C4-2B (cell line): ENCODE measurements around the gene TTI1.
"Not testable (repeated sequence)": the region's sequence is repeated elsewhere in the genome, so short reads cannot be mapped to it uniquely, and the experiment has no call there.

Experiments
- H3K27ac ChIP-seq: fragments of 450-650 bp; 2 replicates; pipeline ENCODE4 v1.5.1; 2017
- CTCF ChIP-seq: fragments of 450-650 bp; conservative IDR thresholded peaks from 2 replicates; pipeline ENCODE4 v1.5.1; 2017; ENCODE audit warnings: mild to moderate bottlenecking
- ZFX ChIP-seq: fragments of 450-650 bp; IDR thresholded peaks from 2 replicates; pipeline ENCODE4 v1.6.1; 2017

Gene TTI1

DNA sequence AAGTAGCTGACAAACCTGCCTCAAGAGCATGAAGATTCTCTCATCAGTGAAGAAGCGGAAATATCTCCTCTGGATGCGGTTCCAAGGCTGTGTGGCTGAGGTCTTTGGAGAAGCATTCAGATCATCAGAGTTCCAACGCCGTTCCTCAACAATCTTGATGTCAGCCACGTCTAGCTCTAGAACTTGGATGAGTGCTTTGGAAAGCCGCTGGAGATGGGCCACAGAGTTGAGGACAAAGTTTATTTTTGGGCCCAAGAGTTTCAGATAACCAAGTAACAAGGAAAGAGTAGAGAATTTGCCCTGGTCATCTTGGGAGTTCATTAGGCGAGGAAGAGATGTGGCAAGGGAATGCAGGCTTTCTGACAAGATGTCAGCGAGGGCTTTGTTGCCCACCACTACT, 20.9 kb downstream of the TTI1 start:
- no peak overlapping the region for H3K27ac ChIP-seq
- TF ChIP-seq ZFX (no peak), CTCF (no peak)

GRCh38 chr20:38011696-38012095, 21.6 kb downstream of the TTI1 start:
- TF ChIP-seq ZFX: no peak
- no peak for TF ChIP-seq CTCF

DNA sequence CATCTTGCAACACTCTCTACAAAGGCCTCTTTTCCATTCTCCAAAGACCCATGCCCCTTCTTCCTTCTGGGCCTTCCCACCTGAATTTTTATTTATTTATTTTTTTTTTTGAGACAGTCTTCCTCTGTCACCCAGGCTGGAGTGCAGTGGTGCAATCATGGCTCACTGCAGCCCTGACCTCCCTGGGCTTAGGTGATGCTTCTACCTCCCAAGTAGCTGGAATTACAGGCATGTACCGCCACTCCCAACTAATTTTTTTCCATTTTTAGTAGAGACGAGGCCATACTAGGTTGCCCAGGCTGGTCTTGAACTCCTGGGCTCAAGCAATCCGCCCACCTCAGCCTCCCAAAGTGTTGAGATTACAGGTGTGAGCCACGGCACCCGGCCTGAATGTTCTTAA, 23.8 kb downstream of the TTI1 start:
- H3K27ac ChIP-seq: not testable (repeated sequence)

More at GRCh38 chr20:38011696-38012095, 21.6 kb downstream of the TTI1 start:
- no peak overlapping the region for H3K27ac ChIP-seq

DNA sequence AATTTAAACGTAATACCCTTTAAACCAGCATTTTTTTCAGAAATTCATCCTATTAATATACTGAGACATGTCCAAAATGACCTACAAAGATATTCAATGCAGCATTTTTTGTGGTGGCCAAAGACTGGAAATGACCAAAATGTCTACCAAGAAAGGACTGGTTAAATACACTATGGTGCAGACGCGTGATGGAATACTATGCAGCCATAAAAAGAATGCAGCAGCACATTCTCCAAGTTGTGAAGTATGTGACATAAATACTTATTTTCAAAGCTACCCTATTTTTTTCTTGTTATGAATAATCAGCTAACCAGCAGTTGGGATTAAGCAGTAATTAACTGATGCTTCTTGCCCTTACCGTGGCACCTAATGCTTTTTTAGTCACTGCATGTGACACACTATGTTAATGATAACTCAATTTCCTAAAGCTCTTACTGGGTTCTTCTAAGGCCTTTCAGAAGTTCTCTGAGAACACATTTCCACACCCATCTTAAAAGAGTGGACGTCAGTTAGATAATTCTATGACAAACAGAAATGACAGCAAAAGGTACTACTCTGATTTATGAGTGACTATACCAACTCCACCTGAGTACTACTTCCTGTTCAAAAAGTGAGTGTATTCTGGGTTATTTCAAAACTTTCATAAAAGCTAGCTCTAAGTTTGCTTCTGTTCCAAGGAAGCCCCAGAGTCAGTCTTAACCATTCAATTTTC, 24.9 kb downstream of the TTI1 start:
- no peak for TF ChIP-seq ZFX
- no peak for TF ChIP-seq CTCF
- no peak overlapping the region for H3K27ac ChIP-seq

GRCh38 chr20:38007526-38007925, 25.7 kb downstream of the TTI1 start:
- no peak for TF ChIP-seq ZFX
- TF ChIP-seq CTCF: no peak
- no peak overlapping the region for H3K27ac ChIP-seq

- TF ChIP-seq ZFX (no peak), CTCF (no peak)
- H3K27ac ChIP-seq: no peak overlapping the region
Observed at GRCh38 chr20:38005903-38006302, 27.4 kb downstream of the TTI1 start.

- H3K27ac ChIP-seq: no peak overlapping the region
- no peak for TF ChIP-seq CTCF
- TF ChIP-seq ZFX: no peak
Observed at GRCh38 chr20:38004416-38004815, 28.8 kb downstream of the TTI1 start.

GRCh38 chr20:38002422-38002821, 30.8 kb downstream of the TTI1 start:
- no peak overlapping the region for H3K27ac ChIP-seq
- TF ChIP-seq CTCF: no peak
- TF ChIP-seq ZFX: no peak
